Measurements from ENCODE around the gene MYCT1. TPM values are rescaled to one million over a fixed set of nuclear protein-coding genes. Genes with fewer than 3 reads are reported as not detected.

Gene MYCT1
- total RNA-seq, 1 donor from 2014 or later, result 8.3 TPM

DNA sequence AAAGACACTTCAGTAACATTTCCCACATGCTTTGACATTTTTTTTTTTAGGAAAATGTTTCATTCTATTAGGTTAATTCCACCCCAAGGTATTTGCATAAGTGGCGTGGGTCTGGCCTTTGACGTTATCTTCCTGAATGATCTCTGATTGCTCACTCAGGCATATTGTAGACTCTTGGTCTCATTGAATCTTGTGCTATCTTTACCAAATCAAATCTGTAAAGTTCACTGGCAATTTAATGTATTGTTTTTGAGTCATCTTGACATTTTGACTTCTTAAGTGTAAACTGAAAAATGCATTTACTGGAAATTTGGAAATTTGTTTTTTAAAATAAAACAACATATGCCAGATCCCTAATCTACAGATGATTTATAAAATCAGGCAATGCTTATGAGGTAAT is 36.9 kb downstream of the MYCT1 start:
- TF ChIP-seq POLR2A (IDR thresholded peaks at IDR 0.05), result no peak
- TF ChIP-seq CTCF (IDR thresholded peaks at IDR 0.05), result no peak
- no peak for TF ChIP-seq POLR2AphosphoS5 (IDR thresholded peaks at IDR 0.05; ENCODE audit: insufficient read depth in 1 of 2, low read depth in 1 of 2)
- intact Hi-C loops (cut with DNase I), result no loop called here
- no peaks in the 10 kb centered on the region for H3K9me3 ChIP-seq
- H3K27me3 ChIP-seq, result no peaks in the 10 kb centered on the region
- DNase-seq (ENCODE audit: extremely low spot score in 2 of 2), result no peak
- no peak overlapping the region for H3K4me3 ChIP-seq
- H3K36me3 ChIP-seq, result no peaks in the 10 kb centered on the region
- H3K27ac ChIP-seq, result no peak overlapping the region
- H3K4me1 ChIP-seq, result no peaks in the 10 kb centered on the region

- DNase-seq (ENCODE audit: extremely low spot score in 2 of 2), result no peak
- Histone ChIP-seq H3K4me3 (no peak overlapping the region), H3K36me3 (no peaks in the 10 kb centered on the region), H3K27me3 (no peaks in the 10 kb centered on the region), H3K4me1 (no peaks in the 10 kb centered on the region), H3K9me3 (no peaks in the 10 kb centered on the region), H3K27ac (no peak overlapping the region)
- TF ChIP-seq POLR2A (IDR thresholded peaks at IDR 0.05), result no peak
- no peak for TF ChIP-seq POLR2AphosphoS5 (IDR thresholded peaks at IDR 0.05; ENCODE audit: insufficient read depth in 1 of 2, low read depth in 1 of 2)
- no peak for TF ChIP-seq CTCF (IDR thresholded peaks at IDR 0.05)
- intact Hi-C loops (cut with DNase I), result no loop called here
Observed at GRCh38 chr6:152736687-152737273, 39.1 kb downstream of the MYCT1 start.

DNA sequence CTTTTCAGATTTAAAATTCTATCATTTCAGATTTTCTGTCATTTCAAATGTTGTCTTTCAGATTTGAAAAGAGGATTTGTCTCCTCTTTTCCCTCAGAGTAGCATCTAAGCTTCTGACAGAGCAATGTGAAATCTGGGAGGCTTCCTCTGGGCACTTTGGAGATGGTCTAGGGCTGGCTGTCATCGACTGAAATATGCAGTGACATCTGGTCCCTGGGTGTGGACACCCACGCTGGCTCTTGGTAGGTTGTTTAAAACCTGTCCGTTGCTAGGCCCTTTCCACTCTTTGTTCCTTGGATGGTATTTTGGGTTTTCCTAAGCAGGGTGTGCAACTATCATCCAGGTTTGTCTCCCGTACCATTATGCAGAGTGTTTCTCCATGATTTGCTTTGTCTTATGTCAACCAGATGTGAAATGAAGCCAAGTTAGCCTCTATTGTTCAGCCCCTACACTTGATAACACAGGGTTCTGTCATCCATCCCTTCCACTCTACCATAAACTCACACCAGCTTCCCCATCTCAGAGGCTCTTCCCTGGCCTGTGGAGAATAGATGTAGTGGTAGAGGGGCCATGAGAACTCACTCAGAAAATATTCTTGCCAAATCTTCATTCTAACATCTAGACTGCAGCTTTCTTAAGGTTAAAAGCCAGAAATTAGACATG is 47.9 kb downstream of the MYCT1 start:
- DNase-seq (ENCODE audit: extremely low spot score in 2 of 2), result no peak
- Histone ChIP-seq H3K9me3 (no peaks in the 10 kb centered on the region), H3K27ac (no peak overlapping the region), H3K36me3 (no peaks in the 10 kb centered on the region), H3K27me3 (no peaks in the 10 kb centered on the region), H3K4me3 (no peak overlapping the region), H3K4me1 (no peaks in the 10 kb centered on the region)
- intact Hi-C loops (cut with DNase I), result no loop called here
- TF ChIP-seq CTCF (IDR thresholded peaks at IDR 0.05) (no peak), POLR2A (IDR thresholded peaks at IDR 0.05) (no peak), POLR2AphosphoS5 (IDR thresholded peaks at IDR 0.05; ENCODE audit: insufficient read depth in 1 of 2, low read depth in 1 of 2) (no peak)

GRCh38 chr6:152746172-152746553 is 48.5 kb downstream of the MYCT1 start:
- Histone ChIP-seq H3K9me3 (no peaks in the 10 kb centered on the region), H3K36me3 (no peaks in the 10 kb centered on the region), H3K4me1 (no peaks in the 10 kb centered on the region), H3K27ac (no peak overlapping the region), H3K27me3 (no peaks in the 10 kb centered on the region), H3K4me3 (no peak overlapping the region)
- intact Hi-C loops (cut with DNase I), result no loop called here
- no peak for DNase-seq (ENCODE audit: extremely low spot score in 2 of 2)
- no peak for TF ChIP-seq CTCF (IDR thresholded peaks at IDR 0.05)
- TF ChIP-seq POLR2A (IDR thresholded peaks at IDR 0.05), result no peak
- TF ChIP-seq POLR2AphosphoS5 (IDR thresholded peaks at IDR 0.05; ENCODE audit: insufficient read depth in 1 of 2, low read depth in 1 of 2), result no peak

DNA sequence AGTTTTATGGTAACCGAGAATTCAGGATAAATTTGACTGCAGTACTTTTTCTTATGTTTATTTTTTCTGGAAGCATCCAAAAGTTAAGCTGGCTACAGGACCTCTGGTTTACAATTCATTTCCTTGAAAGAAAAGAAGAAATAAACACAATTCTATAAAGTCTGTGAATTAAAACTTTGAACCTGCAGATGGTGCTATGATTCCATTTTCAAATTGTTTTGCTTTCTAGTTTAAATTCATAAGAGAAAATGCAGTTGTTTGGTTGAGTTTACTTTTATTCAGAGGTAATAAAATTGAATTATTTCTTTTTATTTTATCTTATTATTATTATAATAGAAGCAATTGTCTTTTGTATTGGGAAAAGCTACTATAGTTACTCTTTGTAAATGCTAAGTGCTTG is 51.1 kb downstream of the MYCT1 start:
- no peaks in the 10 kb centered on the region for H3K9me3 ChIP-seq
- DNase-seq (ENCODE audit: extremely low spot score in 2 of 2), result no peak
- no peak overlapping the region for H3K4me3 ChIP-seq
- no peak for TF ChIP-seq POLR2AphosphoS5 (IDR thresholded peaks at IDR 0.05; ENCODE audit: insufficient read depth in 1 of 2, low read depth in 1 of 2)
- no peak for TF ChIP-seq CTCF (IDR thresholded peaks at IDR 0.05)
- TF ChIP-seq POLR2A (IDR thresholded peaks at IDR 0.05), result no peak
- intact Hi-C loops (cut with DNase I), result no loop called here
- H3K27ac ChIP-seq, result no peak overlapping the region
- no peaks in the 10 kb centered on the region for H3K27me3 ChIP-seq
- no peaks in the 10 kb centered on the region for H3K4me1 ChIP-seq
- H3K36me3 ChIP-seq, result no peaks in the 10 kb centered on the region
